Panc1 (cell line): ENCODE data around the gene TREX2.

Experiments used
- POLR2AphosphoS5 ChIP-seq: IDR thresholded peaks from 2 replicates; pipeline ENCODE4 v1.6.1; 2012; ENCODE audit warnings: mild to moderate bottlenecking, low read depth, low read length, moderate library complexity
- SIN3A ChIP-seq: IDR thresholded peaks from 2 replicates; pipeline ENCODE4 v1.6.1; 2012; ENCODE audit warnings: low read depth, mild to moderate bottlenecking, low read length, moderate library complexity, borderline replicate concordance; ENCODE audit not compliant: insufficient read depth
- TCF7L2 ChIP-seq: IDR thresholded peaks from 2 replicates; pipeline ENCODE4 v1.6.1; 2011; ENCODE audit warnings: mild to moderate bottlenecking, low read depth, low read length, inconsistent platforms
- TF ChIP-seq, protein P1 (sequence below): fragments of 450-650 bp; IDR thresholded peaks from 2 replicates; pipeline ENCODE4 v1.5.1; 2017; ENCODE audit warnings: mild to moderate bottlenecking

GRCh38 chrX:153457827-153458466 lies 12.1 kb upstream of the TREX2 start:
- TF ChIP-seq, protein P1, sequence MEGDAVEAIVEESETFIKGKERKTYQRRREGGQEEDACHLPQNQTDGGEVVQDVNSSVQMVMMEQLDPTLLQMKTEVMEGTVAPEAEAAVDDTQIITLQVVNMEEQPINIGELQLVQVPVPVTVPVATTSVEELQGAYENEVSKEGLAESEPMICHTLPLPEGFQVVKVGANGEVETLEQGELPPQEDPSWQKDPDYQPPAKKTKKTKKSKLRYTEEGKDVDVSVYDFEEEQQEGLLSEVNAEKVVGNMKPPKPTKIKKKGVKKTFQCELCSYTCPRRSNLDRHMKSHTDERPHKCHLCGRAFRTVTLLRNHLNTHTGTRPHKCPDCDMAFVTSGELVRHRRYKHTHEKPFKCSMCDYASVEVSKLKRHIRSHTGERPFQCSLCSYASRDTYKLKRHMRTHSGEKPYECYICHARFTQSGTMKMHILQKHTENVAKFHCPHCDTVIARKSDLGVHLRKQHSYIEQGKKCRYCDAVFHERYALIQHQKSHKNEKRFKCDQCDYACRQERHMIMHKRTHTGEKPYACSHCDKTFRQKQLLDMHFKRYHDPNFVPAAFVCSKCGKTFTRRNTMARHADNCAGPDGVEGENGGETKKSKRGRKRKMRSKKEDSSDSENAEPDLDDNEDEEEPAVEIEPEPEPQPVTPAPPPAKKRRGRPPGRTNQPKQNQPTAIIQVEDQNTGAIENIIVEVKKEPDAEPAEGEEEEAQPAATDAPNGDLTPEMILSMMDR = no peak
- TF ChIP-seq SIN3A (no peak), TCF7L2 (no peak), POLR2AphosphoS5 (no peak)
